Ascending aorta (tissue), 2 donors: ENCODE measurements around the gene SNED1. TPM values are rescaled to one million over a fixed set of nuclear protein-coding genes. Genes with fewer than 3 reads are reported as not detected.

Experiments
- DNase-seq, 2 donors: peaks; one replicate each; pipeline ENCODE4 v3.0.0-alpha.2; 2019; ENCODE audit warnings: low spot score in 2 of 2
- H3K27ac ChIP-seq, 2 donors: fragments of 200-600 bp; sonication (generic); one replicate each; pipeline ENCODE4 v1.5.1; 2016 to 2017; ENCODE audit warnings: mild to moderate bottlenecking in 1 of 2
- H3K27me3 ChIP-seq: fragments of 200-600 bp; sonication (generic); one replicate; pipeline ENCODE4 v1.5.1; 2017
- H3K36me3 ChIP-seq, 2 donors: fragments of 200-600 bp; sonication (generic); one replicate each; pipeline ENCODE4 v1.5.1; 2016
- H3K4me1 ChIP-seq, 2 donors: fragments of 200-600 bp; sonication (generic); one replicate each; pipeline ENCODE4 v1.5.1; 2016 to 2017; ENCODE audit warnings: mild to moderate bottlenecking in 1 of 2
- H3K4me3 ChIP-seq, 2 donors: fragments of 200-600 bp; sonication (generic); one replicate each; pipeline ENCODE4 v1.5.1; 2016 to 2017; ENCODE audit warnings: mild to moderate bottlenecking in 1 of 2
- H3K9me3 ChIP-seq, 2 donors: fragments of 200-600 bp; sonication (generic); one replicate each; pipeline ENCODE4 v1.5.1; 2016
- CTCF ChIP-seq, 3 experiments: fragments of 200-600 bp in 2 of 3; fragments of 450-650 bp in 1 of 3; sonication (generic) in 2 of 3; IDR thresholded peaks; one replicate each; pipeline ENCODE4 v1.5.1; 2016 to 2019; ENCODE audit warnings: antibody characterized with exemption in 3 of 3, mild to moderate bottlenecking in 1 of 3, moderate library complexity in 1 of 3
- intact Hi-C: fragments of 100-400 bp; cut with DNase I; formaldehyde crosslinking; loops from one replicate; pipeline ENCODE4 v1.15.1; 2023
- total RNA-seq: library from RNA; depleted of rRNA; stranded (reverse); fragments of >200 nt; gene quantifications from one replicate; pipeline ENCODE4 v1.1.0, GENCODE V29; 2016

Gene SNED1
- total RNA-seq, 1 donor from 2014 or later = 84.3 TPM

GRCh38 chr2:241065355-241065803 is 67.0 kb downstream of the SNED1 start:
- no peak for DNase-seq
- no peaks in the 10 kb centered on the region for H3K27me3 ChIP-seq
- intact Hi-C loops = no loop called here
- H3K9me3 ChIP-seq = no peaks in the 10 kb centered on the region
- H3K36me3 ChIP-seq = peaks cover 39 to 58% of the 10 kb centered on the region in 2 donors
- H3K4me3 ChIP-seq = no peak overlapping the region
- TF ChIP-seq CTCF (IDR thresholded peaks at IDR 0.05) = no peak
- no peaks in the 10 kb centered on the region for H3K4me1 ChIP-seq
- H3K27ac ChIP-seq = no peak overlapping the region

GRCh38 chr2:241066171-241066892 is 67.9 kb downstream of the SNED1 start:
- H3K9me3 ChIP-seq = no peaks in the 10 kb centered on the region
- no peak overlapping the region for H3K27ac ChIP-seq
- H3K4me1 ChIP-seq = no peaks in the 10 kb centered on the region
- H3K27me3 ChIP-seq = no peaks in the 10 kb centered on the region
- peaks cover 48 to 67% of the 10 kb centered on the region in 2 donors for H3K36me3 ChIP-seq
- no peak overlapping the region for H3K4me3 ChIP-seq
- no peak for DNase-seq
- intact Hi-C loops = no loop called here
- TF ChIP-seq CTCF (IDR thresholded peaks at IDR 0.05) = no peak

- DNase-seq = no peak
- H3K36me3 ChIP-seq = peaks cover 54 to 73% of the 10 kb centered on the region in 2 donors
- TF ChIP-seq CTCF (IDR thresholded peaks at IDR 0.05) = no peak
- H3K27ac ChIP-seq = no peak overlapping the region
- intact Hi-C loops = no loop called here
- no peaks in the 10 kb centered on the region for H3K9me3 ChIP-seq
- no peaks in the 10 kb centered on the region for H3K4me1 ChIP-seq
- H3K27me3 ChIP-seq = no peaks in the 10 kb centered on the region
- H3K4me3 ChIP-seq = no peak overlapping the region
These were observed 68.5 kb downstream of the SNED1 start for GRCh38 chr2:241066893-241067341.

GRCh38 chr2:241067501-241068135 is 69.2 kb downstream of the SNED1 start:
- intact Hi-C loops = no loop called here
- no peak overlapping the region for H3K4me3 ChIP-seq
- DNase-seq = no peak

More at GRCh38 chr2:241067501-241068135, 69.2 kb downstream of the SNED1 start:
- peaks cover 61 to 80% of the 10 kb centered on the region in 2 donors for H3K36me3 ChIP-seq
- H3K27ac ChIP-seq = no peak overlapping the region
- no peaks in the 10 kb centered on the region for H3K4me1 ChIP-seq
- no peaks in the 10 kb centered on the region for H3K9me3 ChIP-seq
- no peak for TF ChIP-seq CTCF (IDR thresholded peaks at IDR 0.05)
- H3K27me3 ChIP-seq = no peaks in the 10 kb centered on the region
